NK-92 (cell line): Measurements from ENCODE around the gene CDX1.

ENCODE experiments used
- DNase-seq: peaks from one replicate; lab custom pipeline; 2025; ENCODE audit not compliant: unreplicated experiment; lab: John Stamatoyannopoulos, UW

CDX1 gene

GRCh38 chr5:150166650-150167511 lies at the start of gene CDX1:
TSS of gene CDX1 (plus strand) at chr5:150166778. CDS start at chr5:150166877, 99 bp downstream.
- no peak for DNase-seq

DNA sequence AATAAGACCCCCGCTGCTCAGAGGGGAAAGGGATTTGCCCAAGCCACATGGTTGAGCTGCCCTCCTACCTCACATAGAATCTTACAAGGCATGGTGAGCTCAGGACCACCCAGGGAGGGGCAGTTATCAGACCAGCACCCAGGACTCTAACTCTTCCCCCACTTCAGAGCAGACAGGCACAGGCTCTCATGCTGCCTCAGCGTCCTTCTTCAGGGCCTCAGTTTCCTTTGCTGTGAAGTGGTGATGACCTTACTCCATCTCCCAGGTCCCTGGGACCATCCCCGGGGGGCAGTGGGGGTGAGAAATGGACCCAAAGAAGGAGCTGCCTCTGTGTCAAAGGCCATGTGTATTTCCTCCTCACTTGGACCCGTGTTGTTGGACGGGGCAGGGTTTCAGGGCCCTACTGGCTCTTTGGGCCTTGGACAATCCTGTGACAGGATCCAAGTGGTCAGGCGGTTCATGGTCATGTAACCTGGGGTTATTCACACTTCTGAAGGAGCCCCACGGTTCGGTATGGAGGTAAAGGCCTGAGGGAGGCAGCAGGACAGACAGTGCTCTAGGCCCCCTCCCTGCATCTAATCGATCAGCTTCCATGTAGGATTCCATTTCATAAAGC lies 48.5 kb upstream of the CDX1 start:
- no peak for DNase-seq

DNA sequence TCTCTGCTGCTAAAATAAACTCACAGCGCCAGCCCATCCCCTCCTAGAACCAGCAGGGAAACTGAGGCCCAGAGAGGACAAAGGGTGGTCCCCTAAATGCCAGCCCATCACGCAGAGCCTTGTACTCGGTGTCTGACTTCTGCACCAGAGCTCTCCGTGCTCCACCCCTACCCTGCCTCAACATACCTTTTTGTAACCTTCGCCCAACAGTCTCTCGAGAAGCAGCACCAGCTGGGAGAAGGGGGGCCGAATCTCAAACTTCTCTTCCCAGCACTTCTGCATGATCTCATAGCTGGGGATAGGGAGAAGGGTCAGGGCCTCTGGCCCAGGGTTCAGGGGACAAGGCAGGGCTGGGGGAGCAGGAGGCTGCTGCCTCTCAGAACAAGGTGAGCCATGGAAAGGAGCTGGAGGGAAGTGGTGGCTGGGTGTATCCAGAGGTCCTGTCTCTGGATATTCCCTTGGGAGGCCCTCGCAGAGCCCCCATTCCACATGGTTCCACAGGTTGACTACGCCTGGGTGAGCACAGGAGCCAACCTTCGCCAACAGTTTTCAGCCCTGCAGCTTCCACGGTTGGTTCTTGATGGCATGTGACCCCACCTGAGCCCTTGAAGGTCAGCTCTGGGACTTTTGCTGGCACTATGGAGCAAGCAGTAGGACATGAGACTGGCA lies 47.9 kb upstream of the CDX1 start:
- DNase-seq, result no peak

- DNase-seq, result no peak
These were observed 47.0 kb upstream of the CDX1 start for GRCh38 chr5:150119421-150120061.

- no peak for DNase-seq
These were observed 46.5 kb upstream of the CDX1 start for GRCh38 chr5:150120062-150120441.

DNA sequence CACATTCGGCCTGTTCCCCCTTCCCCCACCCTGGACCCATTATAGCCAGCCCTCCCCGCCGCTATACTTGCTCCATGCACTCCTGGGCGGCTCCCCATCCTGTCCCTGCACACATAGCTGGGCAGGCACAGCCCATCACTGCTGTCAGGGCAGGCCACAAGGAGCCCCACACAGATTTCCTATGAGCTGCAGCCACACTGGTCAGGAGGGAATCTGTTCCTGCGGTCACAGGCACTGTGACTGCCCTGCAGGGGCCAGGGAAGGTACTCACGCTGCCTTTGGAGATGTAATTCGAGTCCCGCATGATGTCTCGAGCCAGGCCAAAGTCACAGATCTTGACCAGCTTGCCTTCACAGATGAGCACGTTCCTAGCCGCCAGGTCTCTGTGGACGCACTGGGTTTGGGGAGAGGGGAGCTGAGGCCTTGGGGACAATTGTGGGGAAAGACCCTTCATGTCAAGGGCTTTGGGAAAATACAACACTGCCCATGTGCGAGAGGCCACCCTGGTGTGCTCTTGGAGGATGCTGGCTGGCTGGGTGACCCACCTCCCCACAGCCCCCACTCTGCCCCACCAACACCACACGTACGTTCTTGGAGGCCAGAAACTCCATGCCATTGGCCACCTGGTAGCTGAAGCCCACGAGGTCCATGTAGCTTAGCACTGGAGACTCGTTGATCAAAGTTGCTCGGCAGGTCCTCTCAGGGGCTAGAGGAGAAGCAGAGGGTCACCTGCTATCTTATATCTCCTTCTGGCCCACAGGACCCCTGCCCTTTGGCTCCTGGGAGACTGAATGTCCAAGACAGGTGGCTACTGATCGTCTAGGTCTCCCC lies 45.7 kb upstream of the CDX1 start:
- no peak for DNase-seq

DNA sequence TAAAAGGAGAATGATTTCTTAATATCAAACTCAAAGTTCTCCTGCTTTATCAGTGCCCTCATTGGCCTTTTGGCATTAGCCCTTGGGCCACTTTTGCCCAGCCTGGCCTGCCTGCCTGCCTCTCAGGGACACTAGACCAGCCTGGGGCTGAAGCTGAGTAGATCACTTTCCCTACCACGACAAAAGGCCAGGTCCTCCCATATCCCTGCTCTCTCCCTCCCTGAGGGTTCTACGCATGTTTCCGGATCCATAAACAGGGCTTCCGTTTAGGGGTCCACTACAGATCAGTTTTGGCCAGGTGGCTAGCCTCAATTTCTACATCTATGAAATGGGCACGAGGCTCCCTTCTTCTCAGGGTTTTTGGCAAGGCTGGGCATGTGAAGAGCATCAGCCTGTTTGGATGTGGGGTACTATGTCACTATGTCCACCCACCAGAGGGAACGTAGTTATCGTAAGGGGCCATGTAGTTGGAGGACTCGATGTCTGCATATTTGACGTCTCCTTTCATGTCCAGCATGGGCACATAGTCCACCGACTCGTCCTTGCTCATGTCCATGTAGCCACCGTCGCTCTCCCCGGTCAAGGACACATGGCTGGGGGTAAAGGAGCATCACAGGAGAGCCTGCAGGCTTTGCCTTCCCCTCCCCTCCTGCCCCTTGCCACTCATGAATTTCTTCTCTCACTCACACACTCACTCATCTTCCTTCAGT lies 45.0 kb upstream of the CDX1 start:
- DNase-seq, result no peak

DNA sequence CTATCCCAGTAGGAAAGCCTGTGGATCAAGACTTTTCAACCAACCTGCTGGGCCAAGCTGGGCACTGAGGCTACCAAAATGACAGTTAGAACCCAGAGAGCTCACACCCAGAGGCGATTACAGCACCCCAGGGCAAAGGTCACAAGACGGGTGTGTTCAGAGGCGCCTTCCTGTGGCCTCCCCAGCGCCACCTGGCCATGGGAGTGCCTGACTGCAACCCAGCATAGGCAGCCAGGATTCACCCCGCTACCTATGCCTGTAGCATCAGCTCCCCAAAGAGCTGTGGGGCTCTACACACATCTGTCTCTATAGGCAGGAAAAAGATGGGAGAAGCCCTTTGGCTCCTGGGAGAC lies 44.4 kb upstream of the CDX1 start:
- no peak for DNase-seq

DNA sequence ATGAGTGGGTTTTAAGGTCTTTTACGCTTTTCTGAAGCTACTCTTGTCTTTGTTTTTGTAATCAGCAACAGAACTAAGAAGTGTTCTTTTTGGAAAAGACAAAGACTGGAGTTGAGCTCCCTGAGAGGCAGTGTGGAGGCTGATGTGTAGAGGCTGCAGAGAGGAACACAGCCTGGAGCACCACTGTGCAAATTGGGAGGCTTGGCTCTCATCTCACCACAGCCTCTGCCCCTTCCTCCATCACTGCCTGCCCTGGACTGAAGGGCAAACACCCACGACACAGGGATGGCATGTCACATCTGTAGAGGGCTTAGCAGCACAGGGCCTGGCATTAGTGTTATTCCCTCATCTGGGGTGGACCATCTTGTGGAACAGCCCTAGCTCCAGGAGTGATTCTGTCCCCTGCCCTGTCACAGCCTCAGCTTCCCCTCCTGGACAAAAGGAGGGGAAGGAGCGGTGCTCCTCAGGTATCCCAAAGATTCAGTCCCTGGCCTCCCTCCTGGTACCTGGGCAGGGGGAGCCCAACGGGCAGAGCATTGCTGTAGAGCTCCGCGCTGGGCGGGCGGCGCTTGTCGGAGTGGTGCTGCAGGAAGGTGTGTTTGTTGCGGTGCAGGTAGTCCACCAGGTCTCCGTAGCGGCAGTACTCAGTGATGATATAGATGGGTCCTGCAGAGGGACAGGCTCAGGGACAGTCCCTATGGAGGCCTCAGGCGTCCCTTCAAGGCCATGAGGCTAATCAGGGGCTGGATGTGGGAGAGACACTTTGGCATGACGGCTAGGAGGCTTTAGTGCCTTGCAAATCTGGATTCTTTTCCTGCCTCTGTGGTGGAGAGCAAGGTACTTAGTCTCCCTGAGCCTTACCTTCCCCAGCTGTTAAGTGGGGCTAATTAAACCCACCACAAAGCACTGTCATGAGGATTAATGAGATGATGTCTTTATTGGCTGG lies 43.8 kb upstream of the CDX1 start:
- DNase-seq, result no peak

DNA sequence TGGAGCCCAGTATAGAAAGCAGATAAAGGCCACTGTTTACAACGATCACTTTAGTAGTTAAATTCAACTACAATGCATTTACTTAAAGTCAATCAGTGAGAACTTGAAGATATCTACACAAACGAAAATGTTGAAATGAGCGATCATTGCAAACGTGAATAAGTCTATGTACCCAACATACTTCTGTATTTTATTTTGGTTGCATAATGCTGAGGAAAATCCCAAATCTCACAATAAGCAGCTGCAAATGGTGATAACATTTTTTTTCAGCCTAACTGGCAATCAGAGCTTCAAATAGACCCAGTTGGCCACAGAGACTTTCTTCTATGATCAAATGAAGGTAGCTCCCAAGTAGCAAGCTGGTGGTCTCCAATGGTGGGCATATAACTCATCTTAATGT lies 43.0 kb upstream of the CDX1 start:
- no peak for DNase-seq

DNA sequence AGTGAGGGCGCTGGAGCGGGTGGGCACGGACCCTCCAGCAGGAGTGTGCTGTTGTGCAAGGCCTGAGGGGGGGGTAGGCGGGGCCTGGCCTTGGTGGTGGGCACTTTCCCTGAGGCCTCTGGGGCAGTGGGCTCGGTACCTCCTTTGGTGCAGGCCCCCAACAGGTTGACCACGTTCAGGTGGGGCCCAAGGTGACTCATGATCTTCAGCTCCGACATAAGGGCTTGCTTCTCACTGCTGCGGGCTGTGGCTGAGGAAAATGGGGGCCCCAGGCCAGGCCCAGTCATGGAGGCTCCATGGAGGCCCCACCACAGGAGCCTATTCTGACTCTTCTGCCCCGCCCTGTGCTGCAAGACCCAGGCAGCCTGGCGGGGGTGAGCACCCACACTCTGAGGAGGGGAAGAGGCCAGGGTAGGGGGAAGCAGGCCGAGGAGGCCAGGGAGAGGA lies 42.4 kb upstream of the CDX1 start:
- DNase-seq, result no peak

- DNase-seq, result no peak
These were observed 42.0 kb upstream of the CDX1 start for GRCh38 chr5:150124596-150124995.

GRCh38 chr5:150125334-150125733 lies 41.2 kb upstream of the CDX1 start:
- DNase-seq, result no peak

DNA sequence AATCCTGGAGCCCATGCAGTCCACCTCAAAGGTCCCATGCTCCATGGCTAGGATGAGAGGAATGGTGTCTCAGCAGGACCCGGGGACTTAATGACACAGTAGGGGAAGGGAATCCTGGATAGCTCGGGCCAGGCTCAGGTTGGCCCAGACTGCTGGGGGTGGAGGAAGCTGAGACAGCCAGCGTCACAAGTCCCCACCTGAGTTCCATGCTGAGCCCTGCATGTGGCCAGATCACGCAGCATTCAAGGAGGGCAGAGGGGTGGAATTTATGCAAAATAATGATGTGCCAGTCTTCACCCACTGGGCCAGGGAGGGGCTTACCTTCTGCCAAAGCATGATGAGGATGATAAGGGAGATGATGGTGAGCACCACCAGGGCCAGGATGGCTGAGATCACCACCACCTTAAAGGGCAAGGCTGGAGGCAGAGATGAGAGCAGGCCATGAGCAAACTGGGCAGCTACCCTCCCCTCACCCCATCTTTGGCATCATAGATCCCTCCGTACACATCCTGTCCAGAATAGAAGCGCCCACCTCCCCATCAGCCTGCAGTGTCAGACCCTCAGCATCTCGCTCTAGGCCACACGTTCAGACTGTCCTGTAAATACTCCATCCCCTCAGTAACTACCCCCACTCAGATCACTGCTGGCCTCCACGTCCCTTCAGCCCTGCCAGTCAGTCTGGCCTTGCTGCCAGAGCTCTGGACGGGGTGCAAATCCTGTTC lies 40.2 kb upstream of the CDX1 start:
- no peak for DNase-seq

- DNase-seq, result no peak
These were observed 39.7 kb upstream of the CDX1 start for GRCh38 chr5:150126921-150127265.

DNA sequence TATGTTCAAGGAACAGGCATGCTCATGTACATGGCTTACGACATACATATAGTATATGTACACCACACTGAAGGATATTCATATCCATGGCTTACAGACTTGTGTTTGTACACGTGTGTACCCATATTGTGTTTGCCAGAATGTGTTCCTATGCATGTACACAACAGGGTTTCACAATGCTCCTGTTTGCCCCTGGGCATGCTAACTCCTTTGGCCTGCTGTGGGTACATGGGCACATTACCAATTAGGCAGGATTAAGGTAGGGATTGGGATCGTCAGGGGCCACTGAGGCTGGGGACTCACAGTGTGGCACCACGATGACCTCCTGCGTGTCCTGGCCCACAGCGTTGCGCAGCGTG lies 37.1 kb upstream of the CDX1 start:
- DNase-seq, result no peak

DNA sequence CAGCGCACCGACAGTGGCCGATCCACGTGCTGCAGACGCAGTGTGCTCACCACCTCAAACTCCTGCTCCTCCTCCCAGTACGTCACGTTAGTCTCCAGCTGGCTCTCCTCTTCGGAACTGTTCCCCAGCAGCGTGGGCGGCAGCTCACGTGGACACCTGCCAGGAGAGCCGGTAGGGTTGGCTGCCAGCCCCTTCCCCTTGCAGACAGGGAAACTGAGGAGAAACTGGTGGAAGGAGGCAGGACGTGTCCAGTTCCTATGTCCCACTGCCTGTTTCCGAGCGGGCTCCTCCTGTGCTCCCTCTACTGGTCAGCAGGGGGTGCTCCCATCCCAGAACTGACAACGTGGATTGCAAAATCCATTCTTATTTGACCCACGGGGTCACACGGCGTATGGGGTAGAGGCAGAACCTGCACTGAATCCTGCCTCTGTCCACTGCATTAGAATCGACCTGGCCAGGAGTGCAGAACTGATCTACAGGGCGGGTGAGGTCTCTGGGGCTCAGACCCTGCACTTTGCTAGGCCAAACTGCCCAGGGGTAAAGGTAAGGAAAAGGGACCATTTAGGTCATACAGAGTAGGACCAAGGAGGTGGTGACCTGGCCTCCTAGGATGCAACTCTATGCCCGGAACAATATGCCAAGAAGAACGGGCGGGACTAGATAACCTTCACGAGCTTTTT lies 36.6 kb upstream of the CDX1 start:
- no peak for DNase-seq

DNA sequence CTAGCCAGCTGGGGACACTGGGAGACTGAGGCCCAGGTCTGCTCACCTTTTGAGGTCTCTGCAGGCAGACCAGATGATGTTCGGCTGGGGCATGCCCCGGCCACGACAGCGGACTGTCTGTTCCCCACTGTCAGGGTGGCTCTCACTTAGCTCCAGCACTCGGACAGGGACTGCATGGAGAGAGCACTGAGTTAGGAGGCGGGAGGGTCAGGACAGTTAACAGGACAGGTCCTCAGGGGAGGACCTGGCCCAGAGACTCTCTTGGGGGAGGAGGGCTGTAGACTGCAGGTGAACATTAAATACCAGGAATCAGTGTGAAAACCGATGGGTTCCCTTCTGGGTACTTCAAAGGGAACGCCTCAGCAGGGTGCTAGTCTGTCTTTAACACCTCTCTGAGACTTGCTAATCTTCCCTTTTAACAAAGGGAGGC lies 36.1 kb upstream of the CDX1 start:
- no peak for DNase-seq
